Liver (tissue), 9 donors: ENCODE data around the gene TMTC4. TPM values are rescaled to one million over a fixed set of nuclear protein-coding genes. Genes with fewer than 3 reads are reported as not detected.

Experiments
- DNase-seq: peaks from one replicate; pipeline ENCODE4 v3.0.0-alpha.2; 2017; ENCODE audit warnings: low spot score
- H3K27ac ChIP-seq, 2 donors: one replicate each; pipeline ENCODE4 v1.7.0; 2013; ENCODE audit warnings: inconsistent platforms in 2 of 2, low read length in 2 of 2, control low read depth in 1 of 2, low read depth in 1 of 2, mild to moderate bottlenecking in 1 of 2
- H3K27me3 ChIP-seq, 4 donors: one replicate each; pipeline versions ENCODE4 v1.6.1 to v1.7.0; 2013; ENCODE audit warnings: low read length in 3 of 4, inconsistent platforms in 1 of 4, mild to moderate bottlenecking in 1 of 4, moderate library complexity in 1 of 4; ENCODE audit not compliant: control insufficient read depth in 4 of 4, insufficient read depth in 4 of 4
- H3K36me3 ChIP-seq, 4 donors: one replicate each; pipeline versions ENCODE4 v1.6.1 to v1.7.0; 2013; ENCODE audit warnings: low read length in 3 of 4, mild to moderate bottlenecking in 3 of 4, low read depth in 1 of 4, moderate library complexity in 1 of 4; ENCODE audit not compliant: control insufficient read depth in 4 of 4, insufficient read depth in 3 of 4
- H3K4me1 ChIP-seq, 4 donors: one replicate each; pipeline versions ENCODE4 v1.6.1 to v1.7.0; 2013; ENCODE audit warnings: low read length in 3 of 4, mild to moderate bottlenecking in 3 of 4, moderate library complexity in 1 of 4; ENCODE audit not compliant: control insufficient read depth in 4 of 4, insufficient read depth in 4 of 4
- H3K4me3 ChIP-seq, 3 donors: one replicate each; pipeline versions ENCODE4 v1.6.1 to v1.7.0; 2013; ENCODE audit warnings: low read length in 3 of 3, control low read depth in 1 of 3, low read depth in 1 of 3, mild to moderate bottlenecking in 1 of 3
- H3K9ac ChIP-seq, 2 donors: one replicate each; pipeline ENCODE4 v1.7.0; 2013; ENCODE audit warnings: low read length in 2 of 2, mild to moderate bottlenecking in 2 of 2, moderate library complexity in 2 of 2, control low read depth in 1 of 2, low read depth in 1 of 2
- H3K9me3 ChIP-seq, 4 donors: one replicate each; pipeline versions ENCODE4 v1.6.1 to v1.7.0; 2013; ENCODE audit warnings: low read length in 3 of 4; ENCODE audit not compliant: control insufficient read depth in 4 of 4
- EGR1 ChIP-seq, 2 donors: IDR thresholded peaks; 2 replicates each; pipeline ENCODE4 v1.6.1; 2016 to 2018; ENCODE audit warnings: antibody characterized with exemption in 2 of 2, low read depth in 2 of 2
- FOXA1 ChIP-seq: IDR thresholded peaks from 2 replicates; pipeline ENCODE4 v1.6.1; 2016; ENCODE audit warnings: antibody characterized with exemption
- FOXA2 ChIP-seq: IDR thresholded peaks from 2 replicates; pipeline ENCODE4 v1.6.1; 2016; ENCODE audit warnings: antibody characterized with exemption
- GABPA ChIP-seq, 2 donors: IDR thresholded peaks in 1 of 2; conservative IDR thresholded peaks in 1 of 2; 2 replicates each; pipeline ENCODE4 v1.6.1; 2016; ENCODE audit warnings: antibody characterized with exemption in 2 of 2, mild to moderate bottlenecking in 1 of 2, moderate library complexity in 1 of 2
- HNF4A ChIP-seq, 2 donors: conservative IDR thresholded peaks; 2 replicates each; pipeline ENCODE4 v1.6.1; 2016; ENCODE audit warnings: antibody characterized with exemption in 2 of 2, mild to moderate bottlenecking in 2 of 2
- HNF4G ChIP-seq: IDR thresholded peaks from 2 replicates; pipeline ENCODE4 v1.6.1; 2016; ENCODE audit warnings: antibody characterized with exemption
- JUND ChIP-seq, 2 donors: IDR thresholded peaks; 2 replicates each; pipeline ENCODE4 v1.6.1; 2016; ENCODE audit warnings: antibody characterized with exemption in 2 of 2
- NR2F2 ChIP-seq: IDR thresholded peaks from 2 replicates; pipeline ENCODE4 v1.6.1; 2016; ENCODE audit warnings: antibody characterized with exemption
- SP1 ChIP-seq: IDR thresholded peaks from 2 replicates; pipeline ENCODE4 v1.6.1; 2018; ENCODE audit warnings: antibody characterized with exemption, mild to moderate bottlenecking
- TAF1 ChIP-seq: conservative IDR thresholded peaks from 2 replicates; pipeline ENCODE4 v1.6.1; 2016; ENCODE audit warnings: antibody characterized with exemption, mild to moderate bottlenecking
- YY1 ChIP-seq: IDR thresholded peaks from 2 replicates; pipeline ENCODE4 v1.6.1; 2016; ENCODE audit warnings: antibody characterized with exemption, mild to moderate bottlenecking
- WGBS: extraction: QIAGEN DNeasy Blood & Tissue Kit; methylation state at CpG from one replicate; pipeline ENCODE4 v1.1.7; 2013; 5-methylcytosine and 5-hydroxymethylcytosine counted together
- polyA plus RNA-seq, 2 donors: library from polyadenylated mRNA; stranded (reverse) in 1 of 2; unstranded in 1 of 2; fragments of 200-250 nt in 1 of 2; fragments of >200 nt in 1 of 2; fragmentation: Nextera tagmentation in 1 of 2; extraction: Ambion mirVana in 1 of 2; gene quantifications; one replicate each; pipeline versions ENCODE4 v1.2.1 to v1.2.3, GENCODE V29; 2013 to 2015
- total RNA-seq, 2 donors: library from RNA; depleted of rRNA; stranded (reverse); fragments of >200 nt; gene quantifications; one replicate each; pipeline ENCODE4 v1.2.3, GENCODE V29; 2014
- TF ChIP-seq, protein P1 (sequence below): IDR thresholded peaks from 2 replicates; pipeline ENCODE4 v1.6.1; 2016; ENCODE audit warnings: antibody characterized with exemption, mild to moderate bottlenecking
- TF ChIP-seq, protein P2 (sequence below): IDR thresholded peaks from 2 replicates; pipeline ENCODE4 v1.6.1; 2016; ENCODE audit warnings: antibody characterized with exemption
- TF ChIP-seq, protein P3 (sequence below): IDR thresholded peaks from 2 replicates; pipeline ENCODE4 v1.6.1; 2016; ENCODE audit warnings: antibody characterized with exemption
- TF ChIP-seq, protein P4 (sequence below): IDR thresholded peaks from 2 replicates; pipeline ENCODE4 v1.6.1; 2016; ENCODE audit warnings: antibody characterized with exemption
- TF ChIP-seq, protein P5 (sequence below): fragments of 150-350 bp; IDR thresholded peaks from 2 replicates; pipeline ENCODE4 v1.5.1; 2017; ENCODE audit warnings: improper control_type of control experiment, low read depth, low read length; ENCODE audit not compliant: missing input control
- donor health status: healthy.
- donor health status: healthy.
- donor health status: healthy.
- donor health status: healthy.
- donor health status: healthy.

TMTC4 gene
- total and polyA plus RNA-seq, 4 donors = 7.3 to 26.4 (median 12.3) TPM

DNA sequence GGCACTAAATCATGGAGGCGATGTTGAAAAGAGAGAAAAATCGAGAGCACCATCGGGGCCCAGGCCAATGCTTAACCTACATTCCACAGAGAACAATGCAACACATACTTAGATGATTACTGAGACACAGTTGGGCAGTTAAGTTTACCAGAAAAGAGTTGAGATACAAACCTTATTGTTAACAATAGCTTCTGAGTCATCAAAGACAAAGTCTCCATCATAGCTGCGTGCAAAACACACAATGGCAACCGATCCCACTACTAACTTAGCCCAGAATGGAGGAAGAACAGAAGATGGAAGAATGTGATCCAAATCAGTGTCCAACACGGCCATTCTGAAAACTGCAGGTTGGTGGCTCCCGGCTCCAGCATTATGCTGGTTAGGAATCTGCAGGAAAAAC, 6.2 kb downstream of the TMTC4 start (continued):
- TF ChIP-seq, protein P1, sequence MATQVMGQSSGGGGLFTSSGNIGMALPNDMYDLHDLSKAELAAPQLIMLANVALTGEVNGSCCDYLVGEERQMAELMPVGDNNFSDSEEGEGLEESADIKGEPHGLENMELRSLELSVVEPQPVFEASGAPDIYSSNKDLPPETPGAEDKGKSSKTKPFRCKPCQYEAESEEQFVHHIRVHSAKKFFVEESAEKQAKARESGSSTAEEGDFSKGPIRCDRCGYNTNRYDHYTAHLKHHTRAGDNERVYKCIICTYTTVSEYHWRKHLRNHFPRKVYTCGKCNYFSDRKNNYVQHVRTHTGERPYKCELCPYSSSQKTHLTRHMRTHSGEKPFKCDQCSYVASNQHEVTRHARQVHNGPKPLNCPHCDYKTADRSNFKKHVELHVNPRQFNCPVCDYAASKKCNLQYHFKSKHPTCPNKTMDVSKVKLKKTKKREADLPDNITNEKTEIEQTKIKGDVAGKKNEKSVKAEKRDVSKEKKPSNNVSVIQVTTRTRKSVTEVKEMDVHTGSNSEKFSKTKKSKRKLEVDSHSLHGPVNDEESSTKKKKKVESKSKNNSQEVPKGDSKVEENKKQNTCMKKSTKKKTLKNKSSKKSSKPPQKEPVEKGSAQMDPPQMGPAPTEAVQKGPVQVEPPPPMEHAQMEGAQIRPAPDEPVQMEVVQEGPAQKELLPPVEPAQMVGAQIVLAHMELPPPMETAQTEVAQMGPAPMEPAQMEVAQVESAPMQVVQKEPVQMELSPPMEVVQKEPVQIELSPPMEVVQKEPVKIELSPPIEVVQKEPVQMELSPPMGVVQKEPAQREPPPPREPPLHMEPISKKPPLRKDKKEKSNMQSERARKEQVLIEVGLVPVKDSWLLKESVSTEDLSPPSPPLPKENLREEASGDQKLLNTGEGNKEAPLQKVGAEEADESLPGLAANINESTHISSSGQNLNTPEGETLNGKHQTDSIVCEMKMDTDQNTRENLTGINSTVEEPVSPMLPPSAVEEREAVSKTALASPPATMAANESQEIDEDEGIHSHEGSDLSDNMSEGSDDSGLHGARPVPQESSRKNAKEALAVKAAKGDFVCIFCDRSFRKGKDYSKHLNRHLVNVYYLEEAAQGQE = no peak
- no peak for TF ChIP-seq SP1

DNA sequence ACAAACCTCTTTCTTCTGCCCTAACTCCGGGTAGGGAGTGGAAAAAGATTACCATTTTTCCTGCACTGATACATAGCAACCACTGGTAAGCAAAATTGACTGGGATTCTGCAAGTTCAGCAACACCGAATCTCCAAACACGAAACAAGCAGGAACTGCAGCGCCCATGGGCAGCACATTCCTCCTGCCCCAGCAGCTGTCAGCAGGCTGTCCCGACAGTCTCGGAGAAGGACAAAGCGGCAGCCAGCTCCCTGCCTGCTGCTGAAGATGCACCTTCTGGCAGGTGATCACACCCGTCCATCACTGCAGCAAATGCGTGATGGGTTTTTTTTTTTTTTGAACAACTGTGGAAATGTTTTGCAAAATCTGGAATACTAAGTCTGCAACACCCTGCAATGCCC, 6.7 kb downstream of the TMTC4 start:
- Histone ChIP-seq H3K9me3 (no peaks in the 10 kb centered on the region), H3K27ac (no peak overlapping the region), H3K9ac (no peak overlapping the region), H3K27me3 (no peaks in the 10 kb centered on the region), H3K36me3 (peaks cover 10 to 40% (median 28%) of the 10 kb centered on the region in 4 donors), H3K4me3 (no peak overlapping the region), H3K4me1 (peaks cover 0 to 9% (median under 1%) of the 10 kb centered on the region in 4 donors)
- DNase-seq = no peak
- WGBS = 87% methylated on average over 9 of the region's 9 CpGs
- TF ChIP-seq JUND (IDR thresholded peaks at IDR 0.05) = no peak
- no peak for TF ChIP-seq GABPA (IDR thresholded peaks at IDR 0.05 in 1 of 2, conservative IDR thresholded peaks at IDR 0.05 in 1 of 2)
- no peak for TF ChIP-seq FOXA2
- no peak for TF ChIP-seq HNF4A (conservative IDR thresholded peaks at IDR 0.05)
- TF ChIP-seq, protein P2, sequence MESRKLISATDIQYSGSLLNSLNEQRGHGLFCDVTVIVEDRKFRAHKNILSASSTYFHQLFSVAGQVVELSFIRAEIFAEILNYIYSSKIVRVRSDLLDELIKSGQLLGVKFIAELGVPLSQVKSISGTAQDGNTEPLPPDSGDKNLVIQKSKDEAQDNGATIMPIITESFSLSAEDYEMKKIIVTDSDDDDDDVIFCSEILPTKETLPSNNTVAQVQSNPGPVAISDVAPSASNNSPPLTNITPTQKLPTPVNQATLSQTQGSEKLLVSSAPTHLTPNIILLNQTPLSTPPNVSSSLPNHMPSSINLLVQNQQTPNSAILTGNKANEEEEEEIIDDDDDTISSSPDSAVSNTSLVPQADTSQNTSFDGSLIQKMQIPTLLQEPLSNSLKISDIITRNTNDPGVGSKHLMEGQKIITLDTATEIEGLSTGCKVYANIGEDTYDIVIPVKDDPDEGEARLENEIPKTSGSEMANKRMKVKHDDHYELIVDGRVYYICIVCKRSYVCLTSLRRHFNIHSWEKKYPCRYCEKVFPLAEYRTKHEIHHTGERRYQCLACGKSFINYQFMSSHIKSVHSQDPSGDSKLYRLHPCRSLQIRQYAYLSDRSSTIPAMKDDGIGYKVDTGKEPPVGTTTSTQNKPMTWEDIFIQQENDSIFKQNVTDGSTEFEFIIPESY = no peak
- TF ChIP-seq, protein P3, sequence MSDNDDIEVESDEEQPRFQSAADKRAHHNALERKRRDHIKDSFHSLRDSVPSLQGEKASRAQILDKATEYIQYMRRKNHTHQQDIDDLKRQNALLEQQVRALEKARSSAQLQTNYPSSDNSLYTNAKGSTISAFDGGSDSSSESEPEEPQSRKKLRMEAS = no peak
- TF ChIP-seq SP1 = no peak
- TF ChIP-seq NR2F2 = no peak
- TF ChIP-seq, protein P4, sequence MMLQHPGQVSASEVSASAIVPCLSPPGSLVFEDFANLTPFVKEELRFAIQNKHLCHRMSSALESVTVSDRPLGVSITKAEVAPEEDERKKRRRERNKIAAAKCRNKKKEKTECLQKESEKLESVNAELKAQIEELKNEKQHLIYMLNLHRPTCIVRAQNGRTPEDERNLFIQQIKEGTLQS = no peak
- no peak for TF ChIP-seq FOXA1
- TF ChIP-seq TAF1 = no peak
- TF ChIP-seq YY1 = no peak
- no peak for TF ChIP-seq EGR1 (IDR thresholded peaks at IDR 0.05; ENCODE audit: low read depth in 2 of 2)
- TF ChIP-seq, protein P1 = no peak
- TF ChIP-seq HNF4G = no peak
- TF ChIP-seq, protein P5, sequence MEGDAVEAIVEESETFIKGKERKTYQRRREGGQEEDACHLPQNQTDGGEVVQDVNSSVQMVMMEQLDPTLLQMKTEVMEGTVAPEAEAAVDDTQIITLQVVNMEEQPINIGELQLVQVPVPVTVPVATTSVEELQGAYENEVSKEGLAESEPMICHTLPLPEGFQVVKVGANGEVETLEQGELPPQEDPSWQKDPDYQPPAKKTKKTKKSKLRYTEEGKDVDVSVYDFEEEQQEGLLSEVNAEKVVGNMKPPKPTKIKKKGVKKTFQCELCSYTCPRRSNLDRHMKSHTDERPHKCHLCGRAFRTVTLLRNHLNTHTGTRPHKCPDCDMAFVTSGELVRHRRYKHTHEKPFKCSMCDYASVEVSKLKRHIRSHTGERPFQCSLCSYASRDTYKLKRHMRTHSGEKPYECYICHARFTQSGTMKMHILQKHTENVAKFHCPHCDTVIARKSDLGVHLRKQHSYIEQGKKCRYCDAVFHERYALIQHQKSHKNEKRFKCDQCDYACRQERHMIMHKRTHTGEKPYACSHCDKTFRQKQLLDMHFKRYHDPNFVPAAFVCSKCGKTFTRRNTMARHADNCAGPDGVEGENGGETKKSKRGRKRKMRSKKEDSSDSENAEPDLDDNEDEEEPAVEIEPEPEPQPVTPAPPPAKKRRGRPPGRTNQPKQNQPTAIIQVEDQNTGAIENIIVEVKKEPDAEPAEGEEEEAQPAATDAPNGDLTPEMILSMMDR = no peak
